ENCODE data around the gene MAN1C1. TPM values are rescaled to one million over a fixed set of nuclear protein-coding genes. Genes with fewer than 3 reads are reported as not detected.
A peak's percentile ranks its signal among the peaks of the same experiment; 100 is the strongest.

MAN1C1 gene
- polyA plus RNA-seq, 1 of the 3 experiments (the other 2 are of a cell fraction), result 0.20 TPM

DNA sequence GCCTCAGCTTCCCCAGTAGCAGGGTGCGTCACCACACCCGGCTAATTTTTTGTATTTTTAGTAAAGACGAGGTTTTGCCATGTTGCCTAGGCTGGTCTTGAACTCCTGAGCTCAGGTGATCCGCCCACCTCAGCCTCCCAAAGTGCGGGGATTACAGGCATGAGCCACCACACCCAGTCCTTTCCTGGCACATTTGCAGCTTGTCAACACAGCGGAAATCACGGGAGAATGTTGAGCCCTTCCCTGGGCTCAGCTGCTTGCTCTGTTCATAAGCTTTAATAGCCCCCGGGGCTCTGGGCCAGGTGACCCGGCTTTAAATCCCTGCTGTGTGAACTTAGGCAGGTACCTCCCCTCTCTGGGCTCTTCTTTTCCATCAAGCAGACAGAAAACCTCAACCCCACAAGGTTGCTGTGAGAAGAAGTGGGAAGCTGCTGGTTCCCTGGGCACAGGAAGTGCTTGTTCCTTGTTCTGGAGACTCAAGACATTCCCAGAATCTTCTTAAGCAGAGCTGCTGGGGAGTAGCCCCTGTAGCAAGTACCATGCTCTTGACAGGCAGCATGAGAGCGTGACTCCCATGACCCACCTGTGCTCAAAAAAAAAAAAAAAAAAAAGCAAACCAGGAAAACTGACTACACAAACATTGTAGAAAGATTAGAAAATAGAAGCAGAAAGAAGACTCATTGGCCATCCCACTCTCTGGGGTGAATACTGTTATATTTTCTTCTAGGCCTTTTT is 168.9 kb downstream of the MAN1C1 start:
- Histone ChIP-seq H3K9ac (no peak overlapping the region), H3F3A (replicated peaks; ENCODE audit: insufficient read depth) (no peaks in the 10 kb centered on the region), H3K27ac (ENCODE audit: low read depth in 2 of 2, low read length in 1 of 2) (no peak overlapping the region), H3K9me2 (no peaks in the 10 kb centered on the region), H4K20me1 (ENCODE audit: insufficient read depth) (no peaks in the 10 kb centered on the region), H3K4me2 (no peak overlapping the region), H3K4me1 (ENCODE audit: control insufficient read depth in 1 of 2, insufficient read depth in 2 of 2, low read depth in 1 of 2, low read length in 1 of 2) (peaks cover 0 to 45% of the 10 kb centered on the region in 2 experiments; a peak in 2 of 4 replicates), H2AFZ (ENCODE audit: low read depth) (no peak overlapping the region), H3K79me2 (ENCODE audit: insufficient read depth) (no peaks in the 10 kb centered on the region), H3K9me3 (no peaks in the 10 kb centered on the region), H3K4me3 (ENCODE audit: low read depth in 2 of 2, low read length in 1 of 2) (no peak overlapping the region), H3K27me3 (ENCODE audit: insufficient read depth) (peaks cover 4% of the 10 kb centered on the region; the same call in 1 of the 2 replicates), H3K36me3 (replicated peaks in 1 of 2; ENCODE audit: control insufficient read depth in 1 of 2, insufficient read depth in 2 of 2, low read length in 1 of 2) (no peaks in the 10 kb centered on the region)
- ChIA-PET POLR2A (interaction anchor here (0.5 kb wide), 1 partner anchor 9 kb away, joined by 4 read pairs; no protein-coding TSS in a partner anchor), CTCF (interaction anchor here (0.7 to 1.6 kb wide), 5 partner anchors 12 to 177 kb away, joined by 3 to 5 read pairs (median 3); no protein-coding TSS in a partner anchor)
- TF ChIP-seq, protein P1, sequence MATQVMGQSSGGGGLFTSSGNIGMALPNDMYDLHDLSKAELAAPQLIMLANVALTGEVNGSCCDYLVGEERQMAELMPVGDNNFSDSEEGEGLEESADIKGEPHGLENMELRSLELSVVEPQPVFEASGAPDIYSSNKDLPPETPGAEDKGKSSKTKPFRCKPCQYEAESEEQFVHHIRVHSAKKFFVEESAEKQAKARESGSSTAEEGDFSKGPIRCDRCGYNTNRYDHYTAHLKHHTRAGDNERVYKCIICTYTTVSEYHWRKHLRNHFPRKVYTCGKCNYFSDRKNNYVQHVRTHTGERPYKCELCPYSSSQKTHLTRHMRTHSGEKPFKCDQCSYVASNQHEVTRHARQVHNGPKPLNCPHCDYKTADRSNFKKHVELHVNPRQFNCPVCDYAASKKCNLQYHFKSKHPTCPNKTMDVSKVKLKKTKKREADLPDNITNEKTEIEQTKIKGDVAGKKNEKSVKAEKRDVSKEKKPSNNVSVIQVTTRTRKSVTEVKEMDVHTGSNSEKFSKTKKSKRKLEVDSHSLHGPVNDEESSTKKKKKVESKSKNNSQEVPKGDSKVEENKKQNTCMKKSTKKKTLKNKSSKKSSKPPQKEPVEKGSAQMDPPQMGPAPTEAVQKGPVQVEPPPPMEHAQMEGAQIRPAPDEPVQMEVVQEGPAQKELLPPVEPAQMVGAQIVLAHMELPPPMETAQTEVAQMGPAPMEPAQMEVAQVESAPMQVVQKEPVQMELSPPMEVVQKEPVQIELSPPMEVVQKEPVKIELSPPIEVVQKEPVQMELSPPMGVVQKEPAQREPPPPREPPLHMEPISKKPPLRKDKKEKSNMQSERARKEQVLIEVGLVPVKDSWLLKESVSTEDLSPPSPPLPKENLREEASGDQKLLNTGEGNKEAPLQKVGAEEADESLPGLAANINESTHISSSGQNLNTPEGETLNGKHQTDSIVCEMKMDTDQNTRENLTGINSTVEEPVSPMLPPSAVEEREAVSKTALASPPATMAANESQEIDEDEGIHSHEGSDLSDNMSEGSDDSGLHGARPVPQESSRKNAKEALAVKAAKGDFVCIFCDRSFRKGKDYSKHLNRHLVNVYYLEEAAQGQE (IDR thresholded peaks at IDR 0.05; ENCODE audit: low read depth, low read length), result no peak
- TF ChIP-seq FOXM1 (IDR thresholded peaks at IDR 0.05; ENCODE audit: low read depth), result no peak
- TF ChIP-seq EP300 (IDR thresholded peaks at IDR 0.05; ENCODE audit: borderline replicate concordance in 1 of 2, low read depth in 1 of 2, low read length in 1 of 2), result no peak
- TF ChIP-seq MEF2A (IDR thresholded peaks at IDR 0.05; ENCODE audit: borderline replicate concordance, low read depth), result no peak
- no peak for TF ChIP-seq SMC3 (IDR thresholded peaks at IDR 0.05; ENCODE audit: low read depth, low read length)
- no peak for TF ChIP-seq GATA2 (CRISPR knock-in tag; IDR thresholded peaks at IDR 0.05)
- no peak for TF ChIP-seq TCF12 (IDR thresholded peaks at IDR 0.05)
- TF ChIP-seq, protein P2, sequence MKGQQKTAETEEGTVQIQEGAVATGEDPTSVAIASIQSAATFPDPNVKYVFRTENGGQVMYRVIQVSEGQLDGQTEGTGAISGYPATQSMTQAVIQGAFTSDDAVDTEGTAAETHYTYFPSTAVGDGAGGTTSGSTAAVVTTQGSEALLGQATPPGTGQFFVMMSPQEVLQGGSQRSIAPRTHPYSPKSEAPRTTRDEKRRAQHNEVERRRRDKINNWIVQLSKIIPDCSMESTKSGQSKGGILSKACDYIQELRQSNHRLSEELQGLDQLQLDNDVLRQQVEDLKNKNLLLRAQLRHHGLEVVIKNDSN (IDR thresholded peaks at IDR 0.05; ENCODE audit: borderline replicate concordance, low read depth), result no peak
- DNase-seq, result no peak
- 82% methylated on average over 10 of the region's 10 CpGs for WGBS (ENCODE audit: low lambda C conversion rate)

DNA sequence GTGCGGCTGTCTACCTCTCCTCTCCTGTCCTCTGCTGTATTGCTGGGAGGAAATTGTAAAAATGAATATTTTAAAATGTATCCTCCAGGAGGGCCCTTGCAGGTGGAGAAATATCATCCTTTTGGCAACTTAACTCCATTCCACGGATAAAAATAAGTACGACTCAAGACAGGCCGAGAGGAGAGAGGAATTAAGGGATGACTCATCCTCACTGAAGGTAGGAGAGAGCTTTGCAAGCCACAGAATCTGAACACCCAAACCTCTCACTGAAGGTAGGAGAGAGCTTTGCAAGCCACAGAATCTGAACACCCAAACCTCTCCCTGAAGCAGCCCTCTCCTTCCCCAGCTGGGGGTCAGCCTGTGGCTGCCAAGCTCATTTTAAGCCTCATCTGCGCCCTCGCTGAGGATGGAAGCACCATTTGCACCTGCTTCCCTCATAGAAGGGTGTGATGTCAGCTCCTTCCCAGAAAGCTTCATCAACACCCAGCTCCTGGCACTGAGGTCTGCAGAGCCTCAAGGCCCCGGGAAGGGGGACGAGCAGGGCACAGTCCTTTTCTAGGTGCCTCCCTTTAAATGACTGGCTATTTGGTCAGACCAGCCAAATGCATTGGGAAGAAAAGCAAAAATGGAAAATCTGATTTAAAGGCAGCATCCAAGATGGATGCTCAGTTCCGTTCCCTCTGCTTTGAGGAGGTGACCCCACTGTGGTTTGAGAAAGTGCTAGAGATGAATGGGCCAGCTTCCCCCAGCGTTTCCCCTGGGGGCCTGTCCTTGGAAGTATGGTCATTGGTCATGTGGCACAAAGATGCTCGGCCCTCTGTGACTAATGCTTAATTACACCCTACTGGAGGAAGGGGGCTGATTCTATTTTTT is 170.5 kb downstream of the MAN1C1 start:
- H3K4me2 ChIP-seq, result peak overlapping the region; percentile 18

More for the DNA sequence above, 170.5 kb downstream of the MAN1C1 start:
- H3K27me3 ChIP-seq (ENCODE audit: insufficient read depth), result peaks cover 5% of the 10 kb centered on the region; the same call in 1 of the 2 replicates
- CTCF ChIA-PET, result interaction anchor here (0.5 to 1.6 kb wide), 7 partner anchors 8 to 215 kb away, joined by 3 to 7 read pairs (median 3); no protein-coding TSS in a partner anchor
- POLR2A ChIA-PET, result interaction anchor here (0.6 to 2.1 kb wide), 2 partner anchors 10 to 33 kb away, joined by 5 to 6 read pairs; partner anchors contain the start of gene MTFR1L
- no peaks in the 10 kb centered on the region for H3K79me2 ChIP-seq (ENCODE audit: insufficient read depth)
- no peak overlapping the region for H2AFZ ChIP-seq (ENCODE audit: low read depth)
- H3K36me3 ChIP-seq (replicated peaks in 1 of 2; ENCODE audit: control insufficient read depth in 1 of 2, insufficient read depth in 2 of 2, low read length in 1 of 2), result no peaks in the 10 kb centered on the region
- no peaks in the 10 kb centered on the region for H3K9me2 ChIP-seq
- peaks cover 0 to 41% of the 10 kb centered on the region in 2 experiments; a peak in 2 of 4 replicates for H3K4me1 ChIP-seq (ENCODE audit: control insufficient read depth in 1 of 2, insufficient read depth in 2 of 2, low read depth in 1 of 2, low read length in 1 of 2)
- TF ChIP-seq FOSL2 (IDR thresholded peaks at IDR 0.05; ENCODE audit: borderline replicate concordance, low read depth) (peak; percentile 45; the same call in 1 of the 2 replicates), EP300 (IDR thresholded peaks at IDR 0.05; ENCODE audit: borderline replicate concordance in 1 of 2, low read depth in 1 of 2, low read length in 1 of 2) (no peak)
- TF ChIP-seq, protein P2 (IDR thresholded peaks at IDR 0.05; ENCODE audit: borderline replicate concordance, low read depth), result peak; percentile 35; the same call in 1 of the 2 replicates
- H3K9me3 ChIP-seq, result no peaks in the 10 kb centered on the region
- no peaks in the 10 kb centered on the region for H4K20me1 ChIP-seq (ENCODE audit: insufficient read depth)
- no peak overlapping the region for H3K9ac ChIP-seq
- 48% methylated on average over 11 of the region's 11 CpGs for WGBS (ENCODE audit: low lambda C conversion rate)
- DNase-seq, result no peak
- H3K4me3 ChIP-seq (ENCODE audit: low read depth in 2 of 2, low read length in 1 of 2), result no peak overlapping the region
- H3K27ac ChIP-seq (ENCODE audit: low read depth in 2 of 2, low read length in 1 of 2), result no peak overlapping the region
- H3F3A ChIP-seq (replicated peaks; ENCODE audit: insufficient read depth), result no peaks in the 10 kb centered on the region
